ENCODE measurements around the gene PPIE. TPM values are rescaled to one million over a fixed set of nuclear protein-coding genes. Genes with fewer than 3 reads are reported as not detected.

The PPIE gene
- total RNA-seq, 2 experiments from 2014 or later = 54.5 to 71.9 TPM

GRCh38 chr1:39717809-39718208 is 20.9 kb upstream of the PPIE start:
- Histone ChIP-seq H3K4me2 (ENCODE audit: low read length) (no peak overlapping the region), H3K4me3 (ENCODE audit: low read depth, low read length, poor library complexity, severe bottlenecking) (no peak overlapping the region), H3K36me3 (ENCODE audit: insufficient read depth, low read length) (no peaks in the 10 kb centered on the region), H2AFZ (ENCODE audit: low read length) (no peak overlapping the region), H3K79me2 (ENCODE audit: insufficient read depth, low read depth, low read length) (no peaks in the 10 kb centered on the region), H3K27ac (ENCODE audit: low read depth, low read length, poor library complexity, severe bottlenecking) (no peak overlapping the region), H3K4me1 (ENCODE audit: insufficient read depth, low read length, poor library complexity, severe bottlenecking) (no peaks in the 10 kb centered on the region), H3K9me3 (ENCODE audit: low read length) (no peaks in the 10 kb centered on the region), H3K9me2 (ENCODE audit: insufficient read depth, low read length) (no peaks in the 10 kb centered on the region), H4K20me1 (ENCODE audit: insufficient read depth, low read length) (no peaks in the 10 kb centered on the region)
- ChIA-PET CTCF (ENCODE audit: unreplicated experiment) (interaction anchor here (0.5 kb wide), 1 partner anchor 112 kb away, joined by 3 read pairs; no protein-coding TSS in a partner anchor), POLR2A (no interaction called here)
- intact Hi-C loops (cut with micrococcal nuclease; ENCODE audit: unreplicated experiment) = no loop called here
- DNase-seq (ENCODE audit: low spot score) = no peak
- no TSS peak for BruUV-seq (replicated peaks)
- TF ChIP-seq, protein P1, sequence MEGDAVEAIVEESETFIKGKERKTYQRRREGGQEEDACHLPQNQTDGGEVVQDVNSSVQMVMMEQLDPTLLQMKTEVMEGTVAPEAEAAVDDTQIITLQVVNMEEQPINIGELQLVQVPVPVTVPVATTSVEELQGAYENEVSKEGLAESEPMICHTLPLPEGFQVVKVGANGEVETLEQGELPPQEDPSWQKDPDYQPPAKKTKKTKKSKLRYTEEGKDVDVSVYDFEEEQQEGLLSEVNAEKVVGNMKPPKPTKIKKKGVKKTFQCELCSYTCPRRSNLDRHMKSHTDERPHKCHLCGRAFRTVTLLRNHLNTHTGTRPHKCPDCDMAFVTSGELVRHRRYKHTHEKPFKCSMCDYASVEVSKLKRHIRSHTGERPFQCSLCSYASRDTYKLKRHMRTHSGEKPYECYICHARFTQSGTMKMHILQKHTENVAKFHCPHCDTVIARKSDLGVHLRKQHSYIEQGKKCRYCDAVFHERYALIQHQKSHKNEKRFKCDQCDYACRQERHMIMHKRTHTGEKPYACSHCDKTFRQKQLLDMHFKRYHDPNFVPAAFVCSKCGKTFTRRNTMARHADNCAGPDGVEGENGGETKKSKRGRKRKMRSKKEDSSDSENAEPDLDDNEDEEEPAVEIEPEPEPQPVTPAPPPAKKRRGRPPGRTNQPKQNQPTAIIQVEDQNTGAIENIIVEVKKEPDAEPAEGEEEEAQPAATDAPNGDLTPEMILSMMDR (conservative IDR thresholded peaks at IDR 0.05; ENCODE audit: low read length) = no peak; the same call in 1 of the 2 replicates
- TF ChIP-seq EZH2phosphoT487 (IDR thresholded peaks at IDR 0.05; ENCODE audit: borderline replicate concordance, low read depth, low read length) = no peak

- H3K27ac ChIP-seq (ENCODE audit: low read depth, low read length, poor library complexity, severe bottlenecking) = no peak overlapping the region
- H4K20me1 ChIP-seq (ENCODE audit: insufficient read depth, low read length) = no peaks in the 10 kb centered on the region
- H3K4me2 ChIP-seq (ENCODE audit: low read length) = no peak overlapping the region
- H3K9me2 ChIP-seq (ENCODE audit: insufficient read depth, low read length) = no peaks in the 10 kb centered on the region
- intact Hi-C loops (cut with micrococcal nuclease; ENCODE audit: unreplicated experiment) = loop anchor here (2.0 to 5.0 kb wide), 2 partner anchors 63 to 114 kb away; no protein-coding TSS in a partner anchor
- no peaks in the 10 kb centered on the region for H3K4me1 ChIP-seq (ENCODE audit: insufficient read depth, low read length, poor library complexity, severe bottlenecking)
- no peaks in the 10 kb centered on the region for H3K79me2 ChIP-seq (ENCODE audit: insufficient read depth, low read depth, low read length)
- ChIA-PET POLR2A (interaction anchor here (0.6 to 0.7 kb wide), 2 partner anchors 116 to 606 kb away, joined by 3 to 4 read pairs; no protein-coding TSS in a partner anchor), CTCF (ENCODE audit: unreplicated experiment) (no interaction called here)
- DNase-seq (ENCODE audit: low spot score) = peak; percentile 76
- no TSS peak for BruUV-seq (replicated peaks)
- H3K9me3 ChIP-seq (ENCODE audit: low read length) = no peaks in the 10 kb centered on the region
- H2AFZ ChIP-seq (ENCODE audit: low read length) = no peak overlapping the region
- TF ChIP-seq, protein P1 (conservative IDR thresholded peaks at IDR 0.05; ENCODE audit: low read length) = peak; percentile 91
- TF ChIP-seq EZH2phosphoT487 (IDR thresholded peaks at IDR 0.05; ENCODE audit: borderline replicate concordance, low read depth, low read length) = no peak
- H3K4me3 ChIP-seq (ENCODE audit: low read depth, low read length, poor library complexity, severe bottlenecking) = no peak overlapping the region
- no peaks in the 10 kb centered on the region for H3K36me3 ChIP-seq (ENCODE audit: insufficient read depth, low read length)
These were observed 18.3 kb upstream of the PPIE start for GRCh38 chr1:39720094-39720999.

DNA sequence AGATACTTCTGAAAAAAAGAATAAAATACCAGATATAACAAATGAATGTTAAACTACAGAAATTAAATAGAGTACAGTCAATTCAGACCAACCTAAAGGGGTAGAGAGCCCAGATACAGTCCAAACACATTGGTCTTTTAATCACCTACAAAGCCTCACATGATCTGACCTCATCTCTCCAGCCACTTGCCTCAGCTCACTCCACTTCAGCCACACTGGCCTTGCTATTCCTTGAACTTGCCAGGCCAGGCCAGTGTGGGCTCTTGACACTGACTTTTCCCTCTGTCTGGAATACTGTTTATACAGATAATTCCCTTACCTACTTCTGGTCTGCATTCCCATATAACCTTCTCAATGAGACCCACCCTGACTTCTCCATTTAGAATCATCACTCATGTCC is 17.0 kb upstream of the PPIE start:
- no TSS peak for BruUV-seq (replicated peaks)
- no peak overlapping the region for H2AFZ ChIP-seq (ENCODE audit: low read length)
- no peaks in the 10 kb centered on the region for H3K79me2 ChIP-seq (ENCODE audit: insufficient read depth, low read depth, low read length)
- no peaks in the 10 kb centered on the region for H3K36me3 ChIP-seq (ENCODE audit: insufficient read depth, low read length)
- TF ChIP-seq EZH2phosphoT487 (IDR thresholded peaks at IDR 0.05; ENCODE audit: borderline replicate concordance, low read depth, low read length) = no peak
- TF ChIP-seq, protein P1 (conservative IDR thresholded peaks at IDR 0.05; ENCODE audit: low read length) = no peak
- ChIA-PET POLR2A (interaction anchor here (0.6 kb wide), 1 partner anchor 16 kb away, joined by 3 read pairs; no protein-coding TSS in a partner anchor), CTCF (ENCODE audit: unreplicated experiment) (no interaction called here)
- intact Hi-C loops (cut with micrococcal nuclease; ENCODE audit: unreplicated experiment) = loop anchor here (2.0 to 5.0 kb wide), 2 partner anchors 64 to 115 kb away; no protein-coding TSS in a partner anchor
- no peaks in the 10 kb centered on the region for H3K4me1 ChIP-seq (ENCODE audit: insufficient read depth, low read length, poor library complexity, severe bottlenecking)
- H3K9me2 ChIP-seq (ENCODE audit: insufficient read depth, low read length) = no peaks in the 10 kb centered on the region
- H3K9me3 ChIP-seq (ENCODE audit: low read length) = no peaks in the 10 kb centered on the region
- no peak overlapping the region for H3K4me2 ChIP-seq (ENCODE audit: low read length)
- DNase-seq (ENCODE audit: low spot score) = no peak
- H3K27ac ChIP-seq (ENCODE audit: low read depth, low read length, poor library complexity, severe bottlenecking) = no peak overlapping the region
- H3K4me3 ChIP-seq (ENCODE audit: low read depth, low read length, poor library complexity, severe bottlenecking) = no peak overlapping the region
- no peaks in the 10 kb centered on the region for H4K20me1 ChIP-seq (ENCODE audit: insufficient read depth, low read length)
